ENCODE measurements around the gene IFNA14.

- TF ChIP-seq CTCF (IDR thresholded peaks at IDR 0.05) (no peak), POLR2A (IDR thresholded peaks at IDR 0.05; ENCODE audit: low read depth) (no peak)
Measured at GRCh38 chr9:21251190-21251589, 11.4 kb upstream of the IFNA14 start.

Measured in esophagus muscularis mucosa (tissue), 3 donors.